SK-N-SH treated with all-trans-retinoic acid at 6 μM for 48 hours (cell line): ENCODE results near the gene EPB41L2.

ENCODE experiments used
- ISL1 ChIP-seq: fragments of 250-450 bp; sonication (Bioruptor Pico); IDR thresholded peaks from 2 replicates; pipeline ENCODE4 v2.1.2; 2022; ENCODE audit warnings: mild to moderate bottlenecking, moderate library complexity
- OSR1 ChIP-seq: fragments of 250-450 bp; sonication (Bioruptor Pico); IDR thresholded peaks from 2 replicates; pipeline ENCODE4 v1.8.0; 2022; ENCODE audit warnings: moderate library complexity, mild to moderate bottlenecking, inconsistent platforms
- TSHZ2 ChIP-seq: fragments of 250-450 bp; sonication (Bioruptor Pico); IDR thresholded peaks from 2 replicates; pipeline ENCODE4 v1.5.0; 2020; ENCODE audit warnings: mild to moderate bottlenecking, moderate library complexity
- ZNF565 ChIP-seq: fragments of 450-650 bp; formaldehyde crosslinking; conservative IDR thresholded peaks from 2 replicates; pipeline ENCODE4 v1.5.0; 2020; ENCODE audit warnings: low read depth, mild to moderate bottlenecking, moderate library complexity
- TF ChIP-seq, protein P1 (sequence below): fragments of 250-450 bp; sonication (Bioruptor Pico); IDR thresholded peaks from 2 replicates; pipeline ENCODE4 v1.8.0; 2021; ENCODE audit warnings: low read depth, mild to moderate bottlenecking, moderate library complexity, borderline replicate concordance

- TF ChIP-seq TSHZ2 (CRISPR knock-in tag) (no peak), OSR1 (no peak), ZNF565 (CRISPR knock-in tag) (no peak), ISL1 (CRISPR knock-in tag) (no peak)
- TF ChIP-seq, protein P1, sequence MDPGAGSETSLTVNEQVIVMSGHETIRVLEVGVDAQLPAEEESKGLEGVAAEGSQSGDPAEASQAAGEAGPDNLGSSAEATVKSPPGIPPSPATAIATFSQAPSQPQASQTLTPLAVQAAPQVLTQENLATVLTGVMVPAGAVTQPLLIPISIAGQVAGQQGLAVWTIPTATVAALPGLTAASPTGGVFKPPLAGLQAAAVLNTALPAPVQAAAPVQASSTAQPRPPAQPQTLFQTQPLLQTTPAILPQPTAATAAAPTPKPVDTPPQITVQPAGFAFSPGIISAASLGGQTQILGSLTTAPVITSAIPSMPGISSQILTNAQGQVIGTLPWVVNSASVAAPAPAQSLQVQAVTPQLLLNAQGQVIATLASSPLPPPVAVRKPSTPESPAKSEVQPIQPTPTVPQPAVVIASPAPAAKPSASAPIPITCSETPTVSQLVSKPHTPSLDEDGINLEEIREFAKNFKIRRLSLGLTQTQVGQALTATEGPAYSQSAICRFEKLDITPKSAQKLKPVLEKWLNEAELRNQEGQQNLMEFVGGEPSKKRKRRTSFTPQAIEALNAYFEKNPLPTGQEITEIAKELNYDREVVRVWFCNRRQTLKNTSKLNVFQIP (CRISPR knock-in tag), result no peak
Measured at GRCh38 chr6:130966344-130966980, 96.6 kb downstream of the EPB41L2 start.
